IPS-NIHi7 (cell line): ENCODE measurements around the gene TMEM163.
"Not testable (repeated sequence)": the region's sequence is repeated elsewhere in the genome, so short reads cannot be mapped to it uniquely, and the experiment has no call there.

Experiments
- DNase-seq: peaks from one replicate; pipeline ENCODE4 v3.0.0; 2012; ENCODE audit warnings: mixed read lengths; ENCODE audit errors: extremely low spot score

Gene TMEM163

DNA sequence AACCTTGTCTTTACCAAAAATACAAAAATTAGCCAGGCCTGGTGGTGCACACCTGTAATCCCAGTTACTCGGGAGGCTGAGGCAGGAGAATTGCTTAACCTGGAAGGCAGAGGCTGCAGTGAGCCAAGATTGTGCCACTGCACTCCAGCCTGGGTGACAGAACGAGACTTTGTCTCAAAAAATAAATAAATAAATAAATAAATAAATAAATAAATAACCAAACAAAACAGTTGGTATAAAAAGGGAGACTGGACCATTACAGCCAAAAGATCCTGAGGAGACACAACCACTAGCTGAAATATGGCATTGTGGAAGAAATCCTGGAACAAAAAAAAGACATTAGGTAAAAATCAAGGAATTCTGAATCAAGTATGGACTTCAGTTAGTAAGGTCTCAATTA lies 4.9 kb upstream of the TMEM163 start:
- DNase-seq: not testable (repeated sequence)

DNA sequence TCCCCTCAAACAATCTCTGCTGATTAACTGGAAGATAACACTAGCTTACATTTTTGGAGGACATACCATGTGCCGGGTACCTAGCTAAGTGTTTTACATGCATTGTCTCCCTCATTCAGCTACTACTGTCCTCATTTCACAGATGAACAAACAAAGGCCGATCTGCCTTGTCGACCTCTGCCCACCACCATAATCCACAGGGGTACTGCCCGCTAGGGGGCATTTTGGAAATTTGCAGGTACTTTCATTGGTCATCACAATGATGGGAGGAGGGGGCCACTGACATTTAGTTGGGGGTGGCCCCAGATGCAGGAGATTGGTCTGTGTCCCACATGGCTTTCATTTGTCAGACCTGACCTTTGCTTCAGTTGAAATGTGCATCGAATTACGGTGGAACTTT lies 3.9 kb upstream of the TMEM163 start:
- DNase-seq: peak; percentile 45

- DNase-seq: no peak
These were observed 2.8 kb upstream of the TMEM163 start for GRCh38 chr2:134721596-134721995.

DNA sequence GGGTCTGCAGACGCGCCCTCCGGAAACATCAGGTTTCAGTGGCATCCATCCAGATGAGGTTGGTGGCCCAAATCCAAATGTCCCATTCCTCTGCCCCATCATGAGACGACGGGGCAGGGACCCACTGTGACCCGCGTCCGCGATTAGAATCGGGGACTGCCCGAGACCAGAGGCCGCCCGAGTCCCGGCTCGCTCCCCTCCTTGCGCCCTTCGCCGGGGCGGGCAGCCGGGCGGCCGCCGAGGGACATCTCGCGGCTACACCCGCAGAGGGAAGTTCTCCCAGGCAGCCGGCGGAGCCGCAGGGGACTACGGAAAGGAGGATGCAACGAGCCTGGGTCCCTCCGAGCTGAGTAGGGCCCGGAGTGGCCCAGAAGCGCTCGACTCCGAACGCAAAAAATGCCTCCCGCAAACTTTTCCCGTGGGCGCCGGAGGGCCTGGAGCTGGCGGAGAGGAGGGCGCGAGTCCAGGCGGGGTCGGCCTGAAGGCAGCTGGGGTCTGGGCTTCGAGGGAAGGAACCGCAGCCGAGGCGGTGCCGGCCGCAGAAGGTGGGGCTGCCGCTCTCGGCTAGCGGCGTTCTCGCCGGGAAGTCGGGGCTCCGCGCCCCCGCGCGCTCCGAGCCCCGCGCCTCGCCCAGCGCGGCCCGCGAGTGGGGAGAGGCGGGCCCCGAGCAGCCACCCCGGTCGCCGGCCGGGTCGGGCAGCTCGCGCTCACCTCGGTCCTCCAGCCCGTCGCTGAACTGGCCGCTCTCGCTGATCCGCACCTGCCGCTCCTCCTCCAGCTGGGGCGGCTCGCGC lies 580 bp downstream of the TMEM163 start:
- DNase-seq: peak; percentile 56

DNA sequence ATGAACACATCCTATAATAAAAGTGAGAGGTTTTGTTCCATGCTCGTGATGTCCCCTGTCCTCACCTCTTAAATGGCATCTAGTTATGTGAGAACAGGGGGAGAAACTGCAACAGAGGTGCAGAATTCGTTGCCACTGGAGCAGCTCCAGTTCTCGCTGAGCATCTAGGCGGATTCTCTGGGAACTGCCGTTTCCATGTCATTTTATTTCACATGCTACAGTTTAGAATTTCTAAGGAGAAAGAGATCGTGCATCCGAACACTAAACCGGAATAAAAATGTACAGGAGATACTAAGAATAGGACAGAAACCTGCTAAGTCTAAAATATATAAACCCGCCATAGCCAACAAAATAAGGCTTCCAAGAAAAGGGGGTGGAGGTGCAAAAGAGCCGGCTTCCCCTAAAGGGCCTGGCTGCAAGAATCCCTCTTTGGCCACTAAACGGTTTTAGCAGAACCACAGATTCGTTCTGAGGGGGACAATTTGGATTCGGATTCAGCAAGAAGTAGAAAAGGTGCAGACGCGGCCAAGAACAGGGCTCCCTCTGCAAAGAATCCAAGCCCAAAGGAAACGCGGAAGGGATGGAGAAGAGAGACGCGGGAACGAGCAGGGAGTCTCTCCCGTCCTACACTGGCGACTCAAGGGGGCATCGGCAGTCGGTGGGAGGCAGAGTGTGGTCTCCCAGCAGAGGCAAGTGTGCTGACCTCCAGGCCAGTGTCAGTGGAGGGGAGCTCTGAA lies 1.3 kb downstream of the TMEM163 start:
- DNase-seq: peak; percentile 43

DNA sequence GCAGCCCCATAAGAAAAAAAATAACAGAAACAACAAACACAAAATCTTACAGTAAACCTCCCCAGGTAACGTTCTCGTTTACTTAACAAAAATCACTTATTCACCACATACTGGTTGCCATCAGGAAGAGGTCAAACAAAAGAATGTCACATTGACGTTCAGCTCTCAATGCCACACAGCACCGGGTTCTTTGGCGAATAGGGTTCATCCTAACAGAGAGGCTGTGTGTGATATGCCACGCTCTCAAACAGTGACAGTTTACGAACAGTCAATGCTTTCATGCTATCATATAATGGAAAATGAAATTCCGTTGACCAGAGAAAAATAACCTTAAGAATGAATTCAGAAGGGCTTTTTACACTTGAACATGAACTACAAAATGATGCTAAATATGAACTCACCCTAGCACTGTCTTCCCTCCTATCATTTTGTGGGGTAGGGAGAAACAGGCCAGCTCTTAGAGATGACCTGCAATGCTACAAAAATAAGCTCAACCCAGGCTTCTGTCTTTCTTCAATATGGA lies 2.0 kb downstream of the TMEM163 start:
- DNase-seq: no peak

- DNase-seq: no peak
These were observed 2.7 kb downstream of the TMEM163 start for GRCh38 chr2:134715932-134716643.

DNA sequence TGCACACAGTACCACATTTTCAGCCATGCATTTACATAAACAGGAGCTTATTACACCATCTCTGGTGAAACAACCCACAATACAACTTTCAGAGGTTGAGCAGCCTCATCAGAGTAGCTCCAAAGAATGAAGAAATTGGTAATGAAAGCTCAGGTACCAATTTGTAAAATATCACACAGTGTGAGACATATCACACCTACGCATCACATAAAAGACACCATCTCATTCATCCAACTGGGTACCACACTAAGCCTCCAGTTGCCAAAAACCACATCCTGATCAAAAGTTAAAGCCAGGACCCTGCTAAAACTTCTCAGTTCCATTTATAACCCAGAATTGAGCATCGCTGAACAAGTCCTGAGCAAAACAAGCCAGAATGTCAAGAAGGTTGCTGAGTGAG lies 4.6 kb downstream of the TMEM163 start:
- DNase-seq: no peak

DNA sequence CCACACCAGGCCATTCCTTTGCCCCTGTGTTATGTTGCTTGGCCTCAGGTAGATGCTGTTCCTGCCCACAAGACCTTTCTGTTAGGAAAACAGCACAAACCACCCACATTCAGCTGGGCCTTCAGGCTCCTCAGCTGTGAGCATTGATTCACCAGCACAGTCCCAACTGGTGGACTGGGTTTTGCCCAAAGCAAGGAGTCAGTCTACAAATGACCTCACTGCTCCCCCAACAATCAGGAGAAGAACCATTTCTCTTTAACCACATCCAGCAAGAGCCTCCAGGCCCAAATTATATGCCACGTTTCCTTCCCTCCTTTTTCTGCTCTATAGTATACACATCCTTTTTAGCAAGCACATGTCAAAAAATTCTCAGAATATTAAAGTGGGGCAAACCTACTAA lies 5.2 kb downstream of the TMEM163 start:
- DNase-seq: no peak

DNA sequence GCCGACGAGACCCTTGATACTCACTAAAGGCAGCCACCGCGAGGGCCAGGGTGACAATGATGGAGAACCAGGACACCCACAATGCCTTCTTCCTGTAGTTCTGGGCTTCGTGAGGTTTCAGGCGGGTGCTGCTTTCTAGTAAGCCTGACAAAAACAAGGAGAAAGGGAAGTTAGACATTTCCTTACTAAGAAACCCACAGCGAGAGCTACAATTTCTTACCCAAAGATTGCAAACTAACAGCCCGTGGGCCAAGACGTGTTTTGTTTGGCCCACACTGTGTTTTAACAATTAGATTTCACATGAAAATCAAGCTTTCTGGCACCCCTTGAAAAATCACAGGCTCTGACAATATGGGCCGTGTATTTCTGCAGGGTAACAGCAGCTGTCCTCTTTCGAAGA lies 5.6 kb downstream of the TMEM163 start:
- DNase-seq: no peak

DNA sequence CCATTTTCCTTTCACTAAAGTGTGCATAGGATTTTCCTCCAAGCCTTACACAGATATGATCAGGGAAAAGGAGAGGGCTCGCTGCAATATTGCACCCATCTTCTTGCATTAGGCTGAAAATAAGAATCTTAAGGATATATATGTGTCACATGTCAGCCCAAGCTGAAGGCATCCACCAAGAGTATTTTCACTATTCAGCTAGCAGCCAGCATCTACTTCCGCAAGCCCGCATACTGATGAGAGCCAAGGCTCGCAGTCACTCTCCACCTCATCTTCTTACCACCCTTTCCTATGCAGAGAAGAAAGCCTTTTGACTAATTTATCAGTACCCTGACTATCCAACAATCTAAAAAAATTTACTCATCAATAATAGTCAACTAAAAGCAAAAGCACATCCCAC lies 6.1 kb downstream of the TMEM163 start:
- DNase-seq: no peak

DNA sequence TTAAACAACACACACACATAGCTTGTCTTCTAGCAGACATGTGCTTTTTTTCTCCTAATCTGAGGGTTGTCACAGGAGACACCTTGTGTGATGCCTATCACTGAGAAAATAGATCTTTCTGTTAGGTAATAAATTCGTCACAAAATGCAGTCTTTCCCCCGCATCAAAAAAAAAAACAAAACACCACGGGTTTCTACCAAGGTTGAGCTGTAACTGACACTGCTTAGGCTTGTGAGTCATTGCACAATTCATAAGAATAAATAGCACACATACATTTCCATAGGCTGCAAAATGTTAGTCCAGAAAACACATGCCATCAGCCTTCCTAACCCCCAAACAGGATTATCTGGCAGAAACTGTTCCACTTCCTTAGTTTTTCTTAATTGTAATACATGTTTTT lies 6.5 kb downstream of the TMEM163 start:
- DNase-seq: no peak

DNA sequence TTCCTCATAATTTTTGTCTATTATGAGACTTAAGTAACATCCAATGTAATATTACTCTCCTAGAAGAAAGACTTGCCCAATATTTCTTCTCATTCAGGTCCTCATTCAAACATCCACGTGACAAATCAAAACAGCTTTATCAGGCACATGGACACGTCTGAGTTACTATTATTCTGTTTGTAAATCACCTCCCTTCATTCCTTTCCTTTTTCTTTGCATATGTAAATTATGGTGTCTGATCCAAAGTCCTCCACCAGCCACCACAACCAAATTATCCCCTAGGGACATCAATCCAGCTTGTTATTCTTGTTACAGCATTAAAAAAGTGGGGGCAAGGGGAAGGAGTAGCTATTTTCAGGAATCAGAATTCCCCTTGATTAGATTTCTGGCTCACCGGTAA lies 7.1 kb downstream of the TMEM163 start:
- no peak for DNase-seq

DNA sequence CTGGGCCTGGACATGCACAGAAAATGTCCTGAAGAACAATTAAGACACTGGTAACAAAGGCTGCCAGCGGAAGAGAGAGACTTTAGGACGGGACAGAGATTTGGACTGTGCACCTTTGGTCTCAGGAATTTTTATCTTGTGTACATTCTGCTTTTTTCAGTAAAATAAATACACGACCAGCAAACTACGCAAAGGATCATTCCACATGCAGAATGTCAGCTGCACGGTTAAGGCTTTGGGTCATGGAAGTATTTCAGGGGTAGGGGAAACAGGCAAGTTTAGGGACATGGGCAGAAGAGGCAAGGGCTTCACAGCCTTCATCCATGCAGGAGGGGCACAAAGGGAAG lies 11.5 kb downstream of the TMEM163 start:
- no peak for DNase-seq

DNA sequence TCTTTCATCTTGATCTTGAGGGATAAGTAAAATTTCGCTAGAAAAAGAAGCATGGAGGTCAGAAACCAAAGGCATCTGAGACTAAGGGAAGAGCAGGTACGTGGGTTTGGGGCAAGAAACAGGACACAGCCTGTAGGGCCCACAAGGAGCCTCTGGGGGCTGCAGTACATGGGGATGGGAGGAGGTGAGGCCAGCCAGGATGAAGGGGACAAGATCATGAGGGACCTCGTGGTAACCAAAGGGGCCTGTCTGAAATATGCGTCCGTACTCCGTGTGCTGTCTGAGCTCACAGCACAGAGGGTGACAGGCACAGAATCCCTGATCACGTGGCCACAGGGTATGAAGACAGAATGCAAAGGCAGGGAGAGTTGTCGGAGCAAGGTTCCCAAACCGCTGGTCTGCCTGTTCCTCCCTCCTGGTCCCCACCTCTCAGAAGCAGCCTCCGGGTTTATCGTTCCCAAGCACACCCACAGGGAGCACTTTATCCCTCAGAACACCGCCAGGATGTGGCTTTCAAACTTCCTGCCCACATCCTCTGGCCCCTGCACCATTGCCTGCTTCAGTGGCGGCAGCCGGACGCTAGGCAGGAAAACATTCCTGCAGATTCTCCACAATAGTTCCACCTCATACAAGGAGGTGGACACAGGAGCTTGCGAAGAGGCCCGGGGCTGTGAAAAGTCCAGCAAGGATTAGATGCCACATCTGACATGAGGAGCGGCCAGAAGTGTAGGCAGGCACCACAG lies 12.0 kb downstream of the TMEM163 start:
- no peak for DNase-seq

- peak; percentile 61 for DNase-seq
These were observed 12.8 kb downstream of the TMEM163 start for GRCh38 chr2:134705861-134706586.

GRCh38 chr2:134704173-134704572 lies 14.6 kb downstream of the TMEM163 start:
- no peak for DNase-seq

GRCh38 chr2:134703426-134703825 lies 15.4 kb downstream of the TMEM163 start:
- no peak for DNase-seq

- DNase-seq: no peak
These were observed 18.1 kb downstream of the TMEM163 start for GRCh38 chr2:134700730-134701129.

DNA sequence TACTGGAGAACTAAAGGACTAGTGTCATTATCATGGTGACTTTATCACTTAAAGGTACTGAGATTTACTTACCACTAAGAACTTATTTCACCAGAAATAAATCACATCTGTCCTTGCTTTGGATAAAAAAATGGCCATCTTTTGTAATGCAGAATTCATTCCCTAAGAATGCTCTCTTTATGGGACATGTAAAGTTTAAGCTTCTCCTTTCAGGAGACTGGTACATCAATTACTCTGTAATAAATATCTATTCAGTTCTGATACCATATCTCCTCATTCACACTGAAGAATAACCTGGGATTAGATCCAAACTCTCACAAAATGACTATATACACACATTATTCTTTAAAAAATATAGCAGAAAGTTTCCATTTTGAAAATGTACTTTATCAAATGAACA lies 24.4 kb downstream of the TMEM163 start:
- DNase-seq: no peak
